Measurements from ENCODE around the gene TRPT1. TPM values are rescaled to one million over a fixed set of nuclear protein-coding genes. Genes with fewer than 3 reads are reported as not detected.

Gene TRPT1
- total RNA-seq, 2 donors from 2014 or later = 45.6 to 60.4 TPM

GRCh38 chr11:64202992-64203391, 23.0 kb downstream of the TRPT1 start:
- Histone ChIP-seq H3K4me3 (ENCODE audit: low read length) (no peak overlapping the region), H3K27me3 (ENCODE audit: control insufficient read depth, insufficient read depth, low read length, poor library complexity, severe bottlenecking) (no peaks in the 10 kb centered on the region), H3K9ac (ENCODE audit: extremely low read depth, low read length, poor library complexity, severe bottlenecking) (no peak overlapping the region), H3K4me1 (ENCODE audit: control insufficient read depth, insufficient read depth, low read length) (peaks cover 3% of the 10 kb centered on the region), H3K27ac (ENCODE audit: low read depth, low read length) (no peak overlapping the region), H3K9me3 (ENCODE audit: control insufficient read depth, low read length) (no peaks in the 10 kb centered on the region), H3K36me3 (ENCODE audit: control insufficient read depth, insufficient read depth, low read length) (peaks cover 84% of the 10 kb centered on the region)
- H3K27me3 Mint-ChIP-seq (ENCODE audit: insufficient read depth) = no peaks in the 10 kb centered on the region
- no peak for DNase-seq
- TF ChIP-seq, protein P1, sequence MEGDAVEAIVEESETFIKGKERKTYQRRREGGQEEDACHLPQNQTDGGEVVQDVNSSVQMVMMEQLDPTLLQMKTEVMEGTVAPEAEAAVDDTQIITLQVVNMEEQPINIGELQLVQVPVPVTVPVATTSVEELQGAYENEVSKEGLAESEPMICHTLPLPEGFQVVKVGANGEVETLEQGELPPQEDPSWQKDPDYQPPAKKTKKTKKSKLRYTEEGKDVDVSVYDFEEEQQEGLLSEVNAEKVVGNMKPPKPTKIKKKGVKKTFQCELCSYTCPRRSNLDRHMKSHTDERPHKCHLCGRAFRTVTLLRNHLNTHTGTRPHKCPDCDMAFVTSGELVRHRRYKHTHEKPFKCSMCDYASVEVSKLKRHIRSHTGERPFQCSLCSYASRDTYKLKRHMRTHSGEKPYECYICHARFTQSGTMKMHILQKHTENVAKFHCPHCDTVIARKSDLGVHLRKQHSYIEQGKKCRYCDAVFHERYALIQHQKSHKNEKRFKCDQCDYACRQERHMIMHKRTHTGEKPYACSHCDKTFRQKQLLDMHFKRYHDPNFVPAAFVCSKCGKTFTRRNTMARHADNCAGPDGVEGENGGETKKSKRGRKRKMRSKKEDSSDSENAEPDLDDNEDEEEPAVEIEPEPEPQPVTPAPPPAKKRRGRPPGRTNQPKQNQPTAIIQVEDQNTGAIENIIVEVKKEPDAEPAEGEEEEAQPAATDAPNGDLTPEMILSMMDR (conservative IDR thresholded peaks at IDR 0.05) = no peak
- H3K4me1 Mint-ChIP-seq = no peaks in the 10 kb centered on the region
- no peak overlapping the region for H3K4me3 Mint-ChIP-seq
- no peak overlapping the region for H3K27ac Mint-ChIP-seq
- WGBS, 2 experiments (ENCODE audit: insufficient coverage in 1 of 2, insufficient read length in 1 of 2) = 93 to 96% methylated on average over 9 of the region's 9 CpGs
- peaks cover 60% of the 10 kb centered on the region for H3K36me3 Mint-ChIP-seq (ENCODE audit: low read depth)
- H3K9me3 Mint-ChIP-seq = no peaks in the 10 kb centered on the region

DNA sequence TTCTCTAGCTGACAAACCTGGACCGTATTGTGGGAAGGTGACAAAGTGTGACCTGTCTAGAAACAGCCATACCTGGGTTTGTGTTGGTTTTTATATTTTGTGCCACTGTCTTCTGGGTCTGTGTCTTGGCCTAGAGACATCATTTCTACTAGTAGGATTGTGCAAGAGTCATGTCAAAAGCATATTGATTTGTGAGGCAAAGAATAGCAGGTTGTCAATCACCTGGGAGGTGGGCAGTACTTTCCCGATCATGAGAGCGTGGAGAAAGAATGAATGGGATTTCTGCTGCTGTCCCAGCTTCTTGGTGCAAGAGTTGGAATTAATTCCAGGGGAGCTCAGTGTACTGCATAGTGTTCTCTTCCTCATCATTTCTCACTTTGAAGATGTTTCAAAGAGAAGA, 24.4 kb downstream of the TRPT1 start:
- Histone ChIP-seq H3K36me3 (ENCODE audit: control insufficient read depth, insufficient read depth, low read length) (peaks cover 93% of the 10 kb centered on the region), H3K9ac (ENCODE audit: extremely low read depth, low read length, poor library complexity, severe bottlenecking) (no peak overlapping the region), H3K27ac (ENCODE audit: low read depth, low read length) (no peak overlapping the region), H3K4me1 (ENCODE audit: control insufficient read depth, insufficient read depth, low read length) (peaks cover 3% of the 10 kb centered on the region), H3K4me3 (ENCODE audit: low read length) (no peak overlapping the region), H3K27me3 (ENCODE audit: control insufficient read depth, insufficient read depth, low read length, poor library complexity, severe bottlenecking) (no peaks in the 10 kb centered on the region), H3K9me3 (ENCODE audit: control insufficient read depth, low read length) (no peaks in the 10 kb centered on the region)
- H3K36me3 Mint-ChIP-seq (ENCODE audit: low read depth) = peaks cover 75% of the 10 kb centered on the region
- no peaks in the 10 kb centered on the region for H3K9me3 Mint-ChIP-seq
- H3K4me3 Mint-ChIP-seq = no peak overlapping the region
- WGBS, 2 experiments (ENCODE audit: insufficient coverage in 1 of 2, insufficient read length in 1 of 2) = 94 to 100% methylated on average over 3 of the region's 3 CpGs
- no peaks in the 10 kb centered on the region for H3K27me3 Mint-ChIP-seq (ENCODE audit: insufficient read depth)
- no peaks in the 10 kb centered on the region for H3K4me1 Mint-ChIP-seq
- TF ChIP-seq, protein P1 (conservative IDR thresholded peaks at IDR 0.05) = no peak
- H3K27ac Mint-ChIP-seq = no peak overlapping the region
- no peak for DNase-seq

DNA sequence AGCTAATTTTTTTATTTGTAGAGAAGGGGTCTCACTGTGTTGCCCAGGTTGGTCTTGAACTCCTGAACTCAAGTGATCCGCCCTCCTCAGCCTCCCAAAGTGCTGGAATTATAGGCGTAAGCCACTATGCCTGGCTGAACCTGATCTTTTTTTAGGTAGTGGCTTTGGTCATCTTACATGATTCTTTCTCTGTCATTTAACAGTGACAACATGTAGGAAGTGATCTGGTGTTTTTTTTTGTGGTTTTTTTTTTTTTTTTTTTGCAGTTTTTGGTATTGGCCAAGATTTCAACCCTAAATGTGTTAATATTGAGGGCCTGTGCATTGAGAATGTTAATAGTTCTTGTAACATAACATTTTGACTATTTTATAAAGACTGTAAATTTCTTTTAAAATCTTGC, 27.5 kb downstream of the TRPT1 start:
- WGBS, 2 experiments (ENCODE audit: insufficient coverage in 1 of 2, insufficient read length in 1 of 2) = 95 to 98% methylated on average over 2 of the region's 2 CpGs
- no peak overlapping the region for H3K9ac ChIP-seq (ENCODE audit: extremely low read depth, low read length, poor library complexity, severe bottlenecking)
- no peaks in the 10 kb centered on the region for H3K4me1 ChIP-seq (ENCODE audit: control insufficient read depth, insufficient read depth, low read length)
- no peak overlapping the region for H3K27ac Mint-ChIP-seq
- no peak overlapping the region for H3K4me3 Mint-ChIP-seq
- TF ChIP-seq, protein P1 (conservative IDR thresholded peaks at IDR 0.05) = no peak
- peaks cover 93% of the 10 kb centered on the region for H3K36me3 ChIP-seq (ENCODE audit: control insufficient read depth, insufficient read depth, low read length)
- no peak for DNase-seq
- H3K27me3 Mint-ChIP-seq (ENCODE audit: insufficient read depth) = no peaks in the 10 kb centered on the region
- H3K27ac ChIP-seq (ENCODE audit: low read depth, low read length) = no peak overlapping the region
- H3K36me3 Mint-ChIP-seq (ENCODE audit: low read depth) = peaks cover 81% of the 10 kb centered on the region
- H3K9me3 ChIP-seq (ENCODE audit: control insufficient read depth, low read length) = no peaks in the 10 kb centered on the region
- no peaks in the 10 kb centered on the region for H3K9me3 Mint-ChIP-seq
- no peaks in the 10 kb centered on the region for H3K27me3 ChIP-seq (ENCODE audit: control insufficient read depth, insufficient read depth, low read length, poor library complexity, severe bottlenecking)
- no peaks in the 10 kb centered on the region for H3K4me1 Mint-ChIP-seq
- H3K4me3 ChIP-seq (ENCODE audit: low read length) = no peak overlapping the region
